ENCODE data around the gene TMEM179.

The TMEM179 gene

GRCh38 chr14:104541905-104542465, 62.6 kb downstream of the TMEM179 start:
- H3K4me1 ChIP-seq (ENCODE audit: control insufficient read depth, low read length) = no peaks in the 10 kb centered on the region
- no peaks in the 10 kb centered on the region for H3F3A ChIP-seq (ENCODE audit: control insufficient read depth, insufficient read depth)
- H3K9me3 ChIP-seq (ENCODE audit: control insufficient read depth, insufficient read depth, low read length) = no peaks in the 10 kb centered on the region
- peaks cover 18% of the 10 kb centered on the region for H3K27me3 ChIP-seq (ENCODE audit: control insufficient read depth, low read length)
- H3K36me3 ChIP-seq (ENCODE audit: control insufficient read depth, low read length) = no peaks in the 10 kb centered on the region
- H3K4me3 ChIP-seq (ENCODE audit: low read length) = no peak overlapping the region
- no peak overlapping the region for H3K4me2 ChIP-seq (ENCODE audit: low read length)
- TF ChIP-seq EZH2phosphoT487 (IDR thresholded peaks at IDR 0.05; ENCODE audit: borderline replicate concordance, low read length) = no peak
- no peaks in the 10 kb centered on the region for H4K20me1 ChIP-seq (ENCODE audit: control insufficient read depth, insufficient read depth, low read depth, low read length)
- no peaks in the 10 kb centered on the region for H3K79me2 ChIP-seq (ENCODE audit: control insufficient read depth, low read length)
- H3K27ac ChIP-seq (ENCODE audit: low read depth, low read length) = no peak overlapping the region
- H3K9me2 ChIP-seq (replicated peaks; ENCODE audit: control insufficient read depth, low read length) = no peaks in the 10 kb centered on the region

Measured in DOHH2 (cell line).